ENCODE measurements around the gene USP17L18.
"Not testable (repeated sequence)": the region's sequence is repeated elsewhere in the genome, so short reads cannot be mapped to it uniquely, and the experiment has no call there.

The USP17L18 gene

GRCh38 chr4:9247953-9248680, at the start of gene USP17L18:
TSS of gene USP17L18 (plus strand) at chr4:9248630. CDS start at chr4:9248630, 0 bp downstream.
- not testable (repeated sequence) for H3K9ac ChIP-seq (ENCODE audit: low read length); H3K27ac ChIP-seq (ENCODE audit: low read length); H3K27me3 ChIP-seq (ENCODE audit: low read depth, low read length); H3K36me3 ChIP-seq (replicated peaks; ENCODE audit: low read depth, low read length); H3K9me3 ChIP-seq (ENCODE audit: insufficient read depth, low read length); H3K79me2 ChIP-seq (ENCODE audit: low read length); H3K4me2 ChIP-seq (ENCODE audit: low read length); H2AFZ ChIP-seq (ENCODE audit: low read depth, low read length); H3K4me1 ChIP-seq (ENCODE audit: low read length); H4K20me1 ChIP-seq (ENCODE audit: insufficient read depth, low read length); H3K4me3 ChIP-seq (ENCODE audit: low read length)

GRCh38 chr4:9210357-9210756, 38.1 kb upstream of the USP17L18 start, which contains the start of gene USP17L10:
TSS of gene USP17L10 (plus strand) at chr4:9210657. CDS start at chr4:9210657, 0 bp downstream.
- not testable (repeated sequence) for H2AFZ ChIP-seq (ENCODE audit: low read depth, low read length); H3K9me3 ChIP-seq (ENCODE audit: insufficient read depth, low read length); H3K4me2 ChIP-seq (ENCODE audit: low read length); H4K20me1 ChIP-seq (ENCODE audit: insufficient read depth, low read length); H3K9ac ChIP-seq (ENCODE audit: low read length); H3K36me3 ChIP-seq (replicated peaks; ENCODE audit: low read depth, low read length); H3K27me3 ChIP-seq (ENCODE audit: low read depth, low read length); H3K79me2 ChIP-seq (ENCODE audit: low read length); H3K27ac ChIP-seq (ENCODE audit: low read length); H3K4me1 ChIP-seq (ENCODE audit: low read length); H3K4me3 ChIP-seq (ENCODE audit: low read length)

- H3K9me3 ChIP-seq (ENCODE audit: insufficient read depth, low read length); H3K4me3 ChIP-seq (ENCODE audit: low read length); H3K27me3 ChIP-seq (ENCODE audit: low read depth, low read length); H3K36me3 ChIP-seq (replicated peaks; ENCODE audit: low read depth, low read length); H4K20me1 ChIP-seq (ENCODE audit: insufficient read depth, low read length); H3K27ac ChIP-seq (ENCODE audit: low read length); H3K79me2 ChIP-seq (ENCODE audit: low read length); H3K4me2 ChIP-seq (ENCODE audit: low read length); H2AFZ ChIP-seq (ENCODE audit: low read depth, low read length); H3K9ac ChIP-seq (ENCODE audit: low read length); H3K4me1 ChIP-seq (ENCODE audit: low read length): not testable (repeated sequence)
Observed at GRCh38 chr4:9214701-9215100, 33.7 kb upstream of the USP17L18 start.

GRCh38 chr4:9215105-9215504, 33.3 kb upstream of the USP17L18 start, which contains the start of gene USP17L11:
TSS of gene USP17L11 (plus strand) at chr4:9215405. CDS start at chr4:9215405, 0 bp downstream.
- not testable (repeated sequence) for H3K36me3 ChIP-seq (replicated peaks; ENCODE audit: low read depth, low read length); H3K27ac ChIP-seq (ENCODE audit: low read length); H3K9ac ChIP-seq (ENCODE audit: low read length); H3K9me3 ChIP-seq (ENCODE audit: insufficient read depth, low read length); H4K20me1 ChIP-seq (ENCODE audit: insufficient read depth, low read length); H3K79me2 ChIP-seq (ENCODE audit: low read length); H3K4me2 ChIP-seq (ENCODE audit: low read length); H2AFZ ChIP-seq (ENCODE audit: low read depth, low read length); H3K4me3 ChIP-seq (ENCODE audit: low read length); H3K4me1 ChIP-seq (ENCODE audit: low read length); H3K27me3 ChIP-seq (ENCODE audit: low read depth, low read length)

- H3K27me3 ChIP-seq (ENCODE audit: low read depth, low read length); H3K27ac ChIP-seq (ENCODE audit: low read length); H3K4me3 ChIP-seq (ENCODE audit: low read length); H3K9me3 ChIP-seq (ENCODE audit: insufficient read depth, low read length); H2AFZ ChIP-seq (ENCODE audit: low read depth, low read length); H3K4me1 ChIP-seq (ENCODE audit: low read length); H3K9ac ChIP-seq (ENCODE audit: low read length); H3K79me2 ChIP-seq (ENCODE audit: low read length); H4K20me1 ChIP-seq (ENCODE audit: insufficient read depth, low read length); H3K36me3 ChIP-seq (replicated peaks; ENCODE audit: low read depth, low read length); H3K4me2 ChIP-seq (ENCODE audit: low read length): not testable (repeated sequence)
Observed at GRCh38 chr4:9219852-9220251, 28.6 kb upstream of the USP17L18 start, which contains the start of gene USP17L12. TSS of gene USP17L12 (plus strand) at chr4:9220152. CDS start at chr4:9220152, 0 bp downstream.

GRCh38 chr4:9224596-9224995, 23.8 kb upstream of the USP17L18 start, which contains the start of gene USP17L13:
TSS of gene USP17L13 (plus strand) at chr4:9224896. CDS start at chr4:9224896, 0 bp downstream.
- H3K79me2 ChIP-seq (ENCODE audit: low read length); H4K20me1 ChIP-seq (ENCODE audit: insufficient read depth, low read length); H3K36me3 ChIP-seq (replicated peaks; ENCODE audit: low read depth, low read length); H2AFZ ChIP-seq (ENCODE audit: low read depth, low read length); H3K4me2 ChIP-seq (ENCODE audit: low read length); H3K27me3 ChIP-seq (ENCODE audit: low read depth, low read length); H3K4me3 ChIP-seq (ENCODE audit: low read length); H3K4me1 ChIP-seq (ENCODE audit: low read length); H3K27ac ChIP-seq (ENCODE audit: low read length); H3K9me3 ChIP-seq (ENCODE audit: insufficient read depth, low read length); H3K9ac ChIP-seq (ENCODE audit: low read length): not testable (repeated sequence)

GRCh38 chr4:9230249-9230648, 18.2 kb upstream of the USP17L18 start:
- H3K4me1 ChIP-seq (ENCODE audit: low read length); H3K79me2 ChIP-seq (ENCODE audit: low read length); H3K27ac ChIP-seq (ENCODE audit: low read length); H4K20me1 ChIP-seq (ENCODE audit: insufficient read depth, low read length); H3K9me3 ChIP-seq (ENCODE audit: insufficient read depth, low read length); H2AFZ ChIP-seq (ENCODE audit: low read depth, low read length); H3K27me3 ChIP-seq (ENCODE audit: low read depth, low read length); H3K4me2 ChIP-seq (ENCODE audit: low read length); H3K4me3 ChIP-seq (ENCODE audit: low read length); H3K36me3 ChIP-seq (replicated peaks; ENCODE audit: low read depth, low read length); H3K9ac ChIP-seq (ENCODE audit: low read length): not testable (repeated sequence)

GRCh38 chr4:9234085-9234484, 14.3 kb upstream of the USP17L18 start, which contains the start of gene USP17L15:
TSS of gene USP17L15 (plus strand) at chr4:9234385. CDS start at chr4:9234385, 0 bp downstream.
- not testable (repeated sequence) for H3K27ac ChIP-seq (ENCODE audit: low read length); H3K4me3 ChIP-seq (ENCODE audit: low read length); H4K20me1 ChIP-seq (ENCODE audit: insufficient read depth, low read length); H3K9ac ChIP-seq (ENCODE audit: low read length); H2AFZ ChIP-seq (ENCODE audit: low read depth, low read length); H3K4me2 ChIP-seq (ENCODE audit: low read length); H3K4me1 ChIP-seq (ENCODE audit: low read length); H3K9me3 ChIP-seq (ENCODE audit: insufficient read depth, low read length); H3K79me2 ChIP-seq (ENCODE audit: low read length); H3K36me3 ChIP-seq (replicated peaks; ENCODE audit: low read depth, low read length); H3K27me3 ChIP-seq (ENCODE audit: low read depth, low read length)

GRCh38 chr4:9238461-9238860, 10.0 kb upstream of the USP17L18 start:
- H3K79me2 ChIP-seq (ENCODE audit: low read length); H2AFZ ChIP-seq (ENCODE audit: low read depth, low read length); H3K4me3 ChIP-seq (ENCODE audit: low read length); H3K9me3 ChIP-seq (ENCODE audit: insufficient read depth, low read length); H3K27ac ChIP-seq (ENCODE audit: low read length); H3K4me1 ChIP-seq (ENCODE audit: low read length); H3K36me3 ChIP-seq (replicated peaks; ENCODE audit: low read depth, low read length); H3K27me3 ChIP-seq (ENCODE audit: low read depth, low read length); H3K4me2 ChIP-seq (ENCODE audit: low read length); H3K9ac ChIP-seq (ENCODE audit: low read length); H4K20me1 ChIP-seq (ENCODE audit: insufficient read depth, low read length): not testable (repeated sequence)
